ENCODE results near the gene DUSP19. TPM values are rescaled to one million over a fixed set of nuclear protein-coding genes. Genes with fewer than 3 reads are reported as not detected.
A peak's percentile ranks its signal among the peaks of the same experiment; 100 is the strongest.

The DUSP19 gene
- total and polyA plus RNA-seq, 2 of the 13 experiments (the other 11 are each of a cell fraction or from before 2014, with no cell fraction given): 1.3 to 1.9 TPM

DNA sequence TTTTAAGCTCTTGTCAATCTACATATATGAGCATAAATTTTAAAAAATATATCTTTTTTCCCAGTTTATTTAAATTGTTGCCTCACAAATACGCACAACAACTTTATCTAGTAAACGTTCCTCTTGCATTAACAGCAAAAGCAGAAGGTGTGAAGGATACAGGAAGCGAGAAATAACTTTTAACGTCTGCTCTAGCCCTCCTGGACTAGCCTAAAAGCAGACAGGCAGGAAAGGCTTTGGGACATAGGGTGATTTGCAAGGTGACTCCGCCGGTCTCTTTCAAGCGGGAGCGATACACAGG is 434 bp upstream of the DUSP19 start (continued):
- TF ChIP-seq FOXC1 (CRISPR knock-in tag; IDR thresholded peaks at IDR 0.05; ENCODE audit: borderline replicate concordance) (no peak), FOXA3 (CRISPR knock-in tag; IDR thresholded peaks at IDR 0.05) (no peak), NRL (CRISPR knock-in tag; IDR thresholded peaks at IDR 0.05; ENCODE audit: borderline replicate concordance) (no peak), ZNF7 (CRISPR knock-in tag; IDR thresholded peaks at IDR 0.05) (peak; percentile 100), ADNP (CRISPR knock-in tag; IDR thresholded peaks at IDR 0.05) (no peak), PHF8 (CRISPR knock-in tag; IDR thresholded peaks at IDR 0.05) (no peak), RXRA (CRISPR knock-in tag; IDR thresholded peaks at IDR 0.05) (no peak), ZNF234 (CRISPR knock-in tag; conservative IDR thresholded peaks at IDR 0.05) (no peak), KAT8 (CRISPR knock-in tag; IDR thresholded peaks at IDR 0.05) (no peak), CBX1 (IDR thresholded peaks at IDR 0.05; ENCODE audit: low read depth) (no peak), MED1 (CRISPR knock-in tag; IDR thresholded peaks at IDR 0.05) (no peak), ZKSCAN1 (IDR thresholded peaks at IDR 0.05; ENCODE audit: low read length) (0 out of 2 replicates have a peak, but pooled peaks have one; percentile 10), ZBTB33 (CRISPR knock-in tag; IDR thresholded peaks at IDR 0.05) (no peak), ZNF12 (CRISPR knock-in tag; IDR thresholded peaks at IDR 0.05) (no peak), ELF4 (CRISPR knock-in tag; IDR thresholded peaks at IDR 0.05; ENCODE audit: borderline replicate concordance) (no peak), NFATC3 (CRISPR knock-in tag; IDR thresholded peaks at IDR 0.05) (0 out of 2 replicates have a peak, but pooled peaks have one; percentile 33), ZNF761 (CRISPR knock-in tag; conservative IDR thresholded peaks at IDR 0.05) (no peak), PHB2 (IDR thresholded peaks at IDR 0.05; ENCODE audit: partially characterized antibody) (no peak), BHLHE40 (IDR thresholded peaks at IDR 0.05; ENCODE audit: low read length) (no peak), ZNF143 (CRISPR knock-in tag; IDR thresholded peaks at IDR 0.05) (no peak), ZNF678 (CRISPR knock-in tag; IDR thresholded peaks at IDR 0.05) (no peak), ZNF792 (CRISPR knock-in tag; IDR thresholded peaks at IDR 0.05) (no peak)
- TF ChIP-seq, protein P1, sequence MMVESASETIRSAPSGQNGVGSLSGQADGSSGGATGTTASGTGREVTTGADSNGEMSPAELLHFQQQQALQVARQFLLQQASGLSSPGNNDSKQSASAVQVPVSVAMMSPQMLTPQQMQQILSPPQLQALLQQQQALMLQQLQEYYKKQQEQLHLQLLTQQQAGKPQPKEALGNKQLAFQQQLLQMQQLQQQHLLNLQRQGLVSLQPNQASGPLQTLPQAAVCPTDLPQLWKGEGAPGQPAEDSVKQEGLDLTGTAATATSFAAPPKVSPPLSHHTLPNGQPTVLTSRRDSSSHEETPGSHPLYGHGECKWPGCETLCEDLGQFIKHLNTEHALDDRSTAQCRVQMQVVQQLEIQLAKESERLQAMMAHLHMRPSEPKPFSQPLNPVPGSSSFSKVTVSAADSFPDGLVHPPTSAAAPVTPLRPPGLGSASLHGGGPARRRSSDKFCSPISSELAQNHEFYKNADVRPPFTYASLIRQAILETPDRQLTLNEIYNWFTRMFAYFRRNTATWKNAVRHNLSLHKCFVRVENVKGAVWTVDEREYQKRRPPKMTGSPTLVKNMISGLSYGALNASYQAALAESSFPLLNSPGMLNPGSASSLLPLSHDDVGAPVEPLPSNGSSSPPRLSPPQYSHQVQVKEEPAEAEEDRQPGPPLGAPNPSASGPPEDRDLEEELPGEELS (CRISPR knock-in tag; IDR thresholded peaks at IDR 0.05): no peak
- TF ChIP-seq, protein P2, sequence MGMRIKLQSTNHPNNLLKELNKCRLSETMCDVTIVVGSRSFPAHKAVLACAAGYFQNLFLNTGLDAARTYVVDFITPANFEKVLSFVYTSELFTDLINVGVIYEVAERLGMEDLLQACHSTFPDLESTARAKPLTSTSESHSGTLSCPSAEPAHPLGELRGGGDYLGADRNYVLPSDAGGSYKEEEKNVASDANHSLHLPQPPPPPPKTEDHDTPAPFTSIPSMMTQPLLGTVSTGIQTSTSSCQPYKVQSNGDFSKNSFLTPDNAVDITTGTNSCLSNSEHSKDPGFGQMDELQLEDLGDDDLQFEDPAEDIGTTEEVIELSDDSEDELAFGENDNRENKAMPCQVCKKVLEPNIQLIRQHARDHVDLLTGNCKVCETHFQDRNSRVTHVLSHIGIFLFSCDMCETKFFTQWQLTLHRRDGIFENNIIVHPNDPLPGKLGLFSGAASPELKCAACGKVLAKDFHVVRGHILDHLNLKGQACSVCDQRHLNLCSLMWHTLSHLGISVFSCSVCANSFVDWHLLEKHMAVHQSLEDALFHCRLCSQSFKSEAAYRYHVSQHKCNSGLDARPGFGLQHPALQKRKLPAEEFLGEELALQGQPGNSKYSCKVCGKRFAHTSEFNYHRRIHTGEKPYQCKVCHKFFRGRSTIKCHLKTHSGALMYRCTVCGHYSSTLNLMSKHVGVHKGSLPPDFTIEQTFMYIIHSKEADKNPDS (CRISPR knock-in tag; IDR thresholded peaks at IDR 0.05): no peak
- TF ChIP-seq, protein P3, sequence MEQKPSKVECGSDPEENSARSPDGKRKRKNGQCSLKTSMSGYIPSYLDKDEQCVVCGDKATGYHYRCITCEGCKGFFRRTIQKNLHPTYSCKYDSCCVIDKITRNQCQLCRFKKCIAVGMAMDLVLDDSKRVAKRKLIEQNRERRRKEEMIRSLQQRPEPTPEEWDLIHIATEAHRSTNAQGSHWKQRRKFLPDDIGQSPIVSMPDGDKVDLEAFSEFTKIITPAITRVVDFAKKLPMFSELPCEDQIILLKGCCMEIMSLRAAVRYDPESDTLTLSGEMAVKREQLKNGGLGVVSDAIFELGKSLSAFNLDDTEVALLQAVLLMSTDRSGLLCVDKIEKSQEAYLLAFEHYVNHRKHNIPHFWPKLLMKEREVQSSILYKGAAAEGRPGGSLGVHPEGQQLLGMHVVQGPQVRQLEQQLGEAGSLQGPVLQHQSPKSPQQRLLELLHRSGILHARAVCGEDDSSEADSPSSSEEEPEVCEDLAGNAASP (CRISPR knock-in tag; IDR thresholded peaks at IDR 0.05; ENCODE audit: borderline replicate concordance): no peak
- TF ChIP-seq, protein P4, sequence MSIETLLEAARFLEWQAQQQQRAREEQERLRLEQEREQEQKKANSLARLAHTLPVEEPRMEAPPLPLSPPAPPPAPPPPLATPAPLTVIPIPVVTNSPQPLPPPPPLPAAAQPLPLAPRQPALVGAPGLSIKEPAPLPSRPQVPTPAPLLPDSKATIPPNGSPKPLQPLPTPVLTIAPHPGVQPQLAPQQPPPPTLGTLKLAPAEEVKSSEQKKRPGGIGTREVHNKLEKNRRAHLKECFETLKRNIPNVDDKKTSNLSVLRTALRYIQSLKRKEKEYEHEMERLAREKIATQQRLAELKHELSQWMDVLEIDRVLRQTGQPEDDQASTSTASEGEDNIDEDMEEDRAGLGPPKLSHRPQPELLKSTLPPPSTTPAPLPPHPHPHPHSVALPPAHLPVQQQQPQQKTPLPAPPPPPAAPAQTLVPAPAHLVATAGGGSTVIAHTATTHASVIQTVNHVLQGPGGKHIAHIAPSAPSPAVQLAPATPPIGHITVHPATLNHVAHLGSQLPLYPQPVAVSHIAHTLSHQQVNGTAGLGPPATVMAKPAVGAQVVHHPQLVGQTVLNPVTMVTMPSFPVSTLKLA (IDR thresholded peaks at IDR 0.05): no peak
